NCI-H2029 (cell line): ENCODE measurements around the gene MAB21L2.

ENCODE experiments used
- DNase-seq: peaks from one replicate; lab custom pipeline; 2025; lab: John Stamatoyannopoulos, UW

Gene MAB21L2

GRCh38 chr4:150577796-150578195 is 4.2 kb upstream of the MAB21L2 start:
- DNase-seq: no peak

DNA sequence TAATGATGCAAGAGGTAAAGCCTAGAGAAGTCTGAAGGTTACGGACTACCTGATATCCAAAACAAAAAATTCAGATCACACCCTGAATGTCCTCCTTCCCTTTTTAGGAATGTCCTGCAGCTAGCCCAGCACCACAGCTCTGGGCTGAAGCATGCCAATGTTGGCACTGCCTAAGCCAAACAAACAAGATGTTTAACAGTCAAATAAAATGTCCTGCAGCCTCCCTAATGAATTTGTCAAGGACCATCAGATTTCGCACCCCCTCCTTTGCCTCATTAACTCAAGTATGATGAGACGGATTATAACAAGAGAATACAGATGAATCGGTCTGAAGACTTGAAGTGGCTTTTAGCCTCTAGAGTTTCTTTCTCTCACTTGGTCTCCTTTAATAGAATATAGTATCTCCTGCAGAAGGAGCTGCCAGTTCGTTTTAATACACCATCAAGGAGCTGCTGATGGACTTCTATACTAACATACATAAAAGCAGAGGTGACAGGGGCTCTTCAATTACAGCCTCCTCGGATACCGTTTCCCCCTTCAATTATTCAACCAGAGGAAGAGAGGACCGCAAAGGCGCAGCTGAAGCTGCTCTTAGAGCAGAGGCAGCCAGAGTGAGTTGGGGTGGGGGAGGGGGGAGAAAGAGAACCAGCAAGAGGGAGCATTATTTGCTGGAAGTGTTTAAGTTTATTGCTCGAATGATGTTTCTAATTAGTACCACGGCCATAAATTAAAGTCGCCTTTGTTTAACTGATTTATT is 3.0 kb upstream of the MAB21L2 start:
- peak; percentile 48 for DNase-seq

DNA sequence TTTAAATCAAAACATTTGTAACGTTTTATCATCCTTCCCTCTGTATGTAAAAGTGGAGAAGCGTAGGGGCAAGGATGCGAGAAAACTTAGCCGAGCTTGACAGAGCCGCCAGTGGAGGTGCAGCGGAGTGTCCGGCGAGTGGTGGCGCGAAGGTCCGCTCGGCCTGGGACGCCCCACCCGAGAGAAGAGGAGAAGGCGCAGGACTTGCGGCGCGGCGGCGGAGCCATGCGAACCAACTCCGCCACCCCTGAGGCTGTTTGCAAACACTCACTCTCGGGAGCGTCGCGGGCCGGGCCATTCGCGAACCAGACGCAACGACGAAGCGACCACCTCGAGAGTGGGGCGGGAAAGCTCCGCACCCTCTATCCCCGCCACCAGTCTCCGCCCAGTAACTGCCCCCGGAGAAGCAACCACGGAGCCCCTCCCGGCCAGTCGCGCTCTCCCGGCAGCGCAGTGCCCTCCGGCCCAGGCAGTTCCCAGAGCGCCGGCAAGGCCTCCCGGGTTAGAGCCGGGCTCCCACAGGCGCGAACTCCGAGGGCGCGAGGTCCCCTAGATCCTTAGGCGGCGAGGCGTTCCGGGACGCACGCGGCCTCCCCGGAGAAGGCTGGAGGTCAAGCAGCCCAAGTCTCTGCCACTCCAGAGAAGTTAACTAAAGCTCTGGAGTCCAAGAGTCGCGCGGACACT is 2.3 kb upstream of the MAB21L2 start:
- no peak for DNase-seq

- no peak for DNase-seq
These were observed 1.6 kb upstream of the MAB21L2 start for GRCh38 chr4:150580306-150580705.

- no peak for DNase-seq
These were observed 820 bp upstream of the MAB21L2 start for GRCh38 chr4:150581056-150581605.

- no peak for DNase-seq
These were observed 305 bp upstream of the MAB21L2 start for GRCh38 chr4:150581641-150582051.

- no peak for DNase-seq
These were observed 929 bp downstream of the MAB21L2 start for GRCh38 chr4:150582873-150583286.

GRCh38 chr4:150583287-150584110 is 1.5 kb downstream of the MAB21L2 start:
- no peak for DNase-seq

DNA sequence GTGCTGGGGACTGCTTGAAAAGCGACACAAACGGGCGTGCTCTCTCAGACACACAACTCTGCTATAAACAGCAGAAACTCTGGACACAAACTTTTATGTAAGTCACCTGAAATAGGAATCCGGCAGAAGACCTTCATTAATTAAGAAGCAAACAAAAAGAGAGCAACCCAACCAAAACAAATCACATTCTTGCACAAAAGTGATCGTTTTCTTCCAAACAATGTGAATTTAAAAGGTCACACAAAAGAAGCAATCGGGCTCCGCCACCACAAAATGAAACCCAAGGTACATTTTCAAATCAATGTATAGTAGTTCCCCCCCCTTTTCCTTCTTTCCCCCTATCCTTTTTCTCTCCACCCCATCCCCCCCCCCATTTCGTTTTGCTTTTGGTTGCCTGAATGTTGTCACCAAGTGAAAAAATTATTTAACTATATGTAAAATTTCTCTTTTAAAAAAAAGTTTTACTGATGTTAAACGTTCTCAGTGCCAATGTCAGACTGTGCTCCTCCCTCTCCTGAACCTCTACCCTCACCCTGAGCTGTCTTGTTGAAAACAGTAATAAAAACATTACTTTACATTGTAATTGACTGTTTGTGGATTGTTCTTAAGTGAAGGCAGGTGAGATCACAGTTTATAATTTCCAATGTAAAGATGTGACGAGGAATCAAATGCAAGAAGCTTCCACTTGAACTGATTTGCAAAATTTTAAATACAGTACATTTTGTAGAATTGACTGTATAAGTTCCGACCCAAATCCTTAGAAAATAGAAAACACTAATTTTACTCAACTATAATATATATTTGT is 2.4 kb downstream of the MAB21L2 start:
- DNase-seq: no peak

GRCh38 chr4:150585611-150586010 is 3.7 kb downstream of the MAB21L2 start:
- no peak for DNase-seq

DNA sequence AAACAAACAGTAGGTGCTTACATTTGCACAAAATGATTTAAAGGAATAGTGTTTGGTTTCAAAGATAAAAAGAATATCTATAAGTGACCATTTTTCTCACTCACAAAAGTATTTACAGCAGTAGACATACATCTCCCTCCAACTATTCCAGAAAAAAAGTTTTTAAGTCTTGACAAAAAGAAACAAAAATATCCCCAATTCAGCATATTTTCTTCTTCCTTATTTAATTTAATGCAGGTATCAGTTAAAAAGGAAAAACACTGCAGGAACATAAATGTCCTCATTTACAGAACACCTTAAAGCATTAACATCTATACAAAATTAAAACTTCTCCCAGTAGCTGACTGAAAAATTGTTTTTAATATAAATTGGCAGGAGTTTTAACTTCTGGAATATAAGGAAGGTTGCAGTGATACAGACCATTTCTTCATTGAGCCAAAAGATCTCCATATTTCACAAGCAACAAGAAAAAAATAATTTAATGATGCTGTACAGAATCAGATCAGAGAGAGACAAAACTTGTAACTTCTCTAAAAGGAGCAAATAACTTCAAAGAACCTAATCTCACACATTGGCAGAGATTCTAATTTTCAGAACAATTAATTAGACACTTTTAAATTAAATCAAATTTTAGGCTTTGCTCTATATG is 4.3 kb downstream of the MAB21L2 start:
- DNase-seq: no peak

- DNase-seq: no peak
These were observed 6.4 kb downstream of the MAB21L2 start for GRCh38 chr4:150588316-150588715.

DNA sequence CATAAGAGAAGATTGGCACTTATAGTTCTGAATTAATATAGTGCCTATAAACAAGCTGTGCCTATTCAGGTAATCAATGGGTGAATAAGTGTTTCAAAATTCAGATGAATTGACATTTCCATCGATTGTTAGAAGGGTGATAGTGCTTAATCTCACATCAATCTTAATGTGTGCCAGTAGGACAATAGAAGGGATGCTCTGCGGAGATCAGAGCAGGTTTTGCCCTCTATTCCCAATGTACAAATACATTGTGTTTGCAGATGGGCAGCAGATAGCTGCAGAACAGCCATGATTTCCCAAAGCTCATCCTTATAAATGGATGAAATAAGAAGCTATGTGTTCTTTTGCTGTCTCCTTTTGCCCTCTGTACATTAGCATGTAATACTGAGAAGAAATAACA is 7.2 kb downstream of the MAB21L2 start:
- no peak for DNase-seq

DNA sequence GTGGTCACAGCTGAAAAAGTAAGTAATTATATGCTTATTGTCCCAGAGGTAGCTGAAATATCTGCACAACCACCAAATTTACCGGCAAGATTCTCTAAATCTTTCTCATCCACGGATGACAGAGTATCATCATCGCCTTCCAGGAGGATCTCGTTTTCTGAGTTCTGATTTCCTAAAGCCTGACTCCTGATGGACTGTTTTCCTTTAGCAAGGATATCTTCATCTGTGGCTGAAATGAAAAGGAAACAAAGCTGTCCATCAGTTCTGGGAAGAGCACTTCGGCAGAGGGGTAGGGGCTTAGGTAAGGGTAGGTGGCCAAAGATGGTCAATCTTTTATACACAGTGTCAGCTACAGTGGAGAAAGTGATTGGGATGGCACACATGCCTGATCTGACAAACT is 8.7 kb downstream of the MAB21L2 start:
- no peak for DNase-seq

GRCh38 chr4:150591406-150591805 is 9.5 kb downstream of the MAB21L2 start:
- DNase-seq: no peak

- no peak for DNase-seq
These were observed 10.0 kb downstream of the MAB21L2 start for GRCh38 chr4:150591904-150592303.

- no peak for DNase-seq
These were observed 12.0 kb downstream of the MAB21L2 start for GRCh38 chr4:150593996-150594395.

- no peak for DNase-seq
These were observed 17.0 kb downstream of the MAB21L2 start for GRCh38 chr4:150598909-150599308.

DNA sequence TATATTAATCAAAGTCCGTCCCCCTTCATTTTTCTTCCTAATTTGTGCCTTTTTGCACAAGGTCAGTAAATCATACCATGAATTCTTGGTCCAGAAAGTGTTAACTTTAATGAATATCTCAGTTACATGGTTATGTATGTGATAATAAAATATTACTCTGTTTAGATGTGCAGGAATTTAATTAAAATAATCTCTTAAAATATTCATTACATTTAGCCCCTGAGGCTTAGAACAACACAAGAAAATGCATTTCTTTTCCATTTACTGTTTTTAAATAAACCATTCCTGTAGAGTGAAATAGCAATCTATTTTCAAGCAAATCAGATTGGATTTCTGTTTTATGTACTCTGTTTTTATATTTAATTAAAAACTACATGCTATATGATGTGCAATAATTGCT is 17.6 kb downstream of the MAB21L2 start:
- no peak for DNase-seq

DNA sequence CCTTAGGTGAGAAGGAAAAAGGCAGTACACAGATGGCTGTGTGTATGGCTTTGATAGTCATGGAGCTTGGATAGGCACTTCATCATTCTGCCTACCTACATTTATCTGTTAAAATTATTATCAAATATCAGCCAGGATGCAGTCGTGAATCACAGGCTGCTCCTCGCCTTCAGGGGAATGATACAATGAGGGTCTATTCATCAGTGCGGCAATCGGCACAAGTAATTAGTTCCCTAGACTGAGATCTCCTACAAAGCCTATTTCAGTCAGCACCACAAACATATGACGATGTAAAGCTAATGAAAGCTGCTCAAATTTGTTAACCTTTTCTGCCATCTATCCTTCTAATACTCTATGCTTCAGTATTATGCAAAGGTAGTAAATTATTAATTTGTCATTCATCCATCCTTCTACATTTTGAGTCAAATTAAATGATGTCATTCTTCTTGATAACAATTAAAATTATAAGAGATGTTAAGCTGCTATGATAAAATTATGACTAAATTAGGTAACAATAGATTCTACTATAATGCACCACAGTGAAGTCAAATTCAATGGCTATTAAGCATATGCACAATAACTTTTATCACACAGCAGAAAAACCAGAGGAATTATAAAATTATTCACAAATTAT is 19.0 kb downstream of the MAB21L2 start:
- no peak for DNase-seq

DNA sequence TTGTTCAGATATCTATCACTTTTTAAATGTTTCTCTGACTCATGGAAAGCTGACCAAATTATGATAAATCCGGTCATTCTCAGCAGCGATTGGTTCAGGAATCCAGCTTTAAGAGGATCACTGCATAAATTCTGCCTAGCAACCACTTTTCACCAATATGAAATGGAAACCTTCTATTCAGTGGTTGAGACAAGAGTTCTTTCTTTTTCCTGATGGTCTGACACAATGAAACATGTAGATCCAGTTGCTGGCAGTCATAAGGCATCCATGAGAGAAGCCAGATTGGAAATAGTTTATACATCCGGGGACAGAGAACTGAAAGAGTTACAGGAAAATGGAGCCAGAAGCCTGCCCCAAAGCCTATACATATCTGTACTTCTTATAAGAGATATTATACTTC is 27.2 kb downstream of the MAB21L2 start:
- no peak for DNase-seq
